Fibroblast of upper back skin (primary cell): ENCODE data around the gene GSTM2.

Experiments
- DNase-seq: peaks from one replicate; pipeline ENCODE4 v3.0.0-alpha.2; 2013

GSTM2 gene

DNA sequence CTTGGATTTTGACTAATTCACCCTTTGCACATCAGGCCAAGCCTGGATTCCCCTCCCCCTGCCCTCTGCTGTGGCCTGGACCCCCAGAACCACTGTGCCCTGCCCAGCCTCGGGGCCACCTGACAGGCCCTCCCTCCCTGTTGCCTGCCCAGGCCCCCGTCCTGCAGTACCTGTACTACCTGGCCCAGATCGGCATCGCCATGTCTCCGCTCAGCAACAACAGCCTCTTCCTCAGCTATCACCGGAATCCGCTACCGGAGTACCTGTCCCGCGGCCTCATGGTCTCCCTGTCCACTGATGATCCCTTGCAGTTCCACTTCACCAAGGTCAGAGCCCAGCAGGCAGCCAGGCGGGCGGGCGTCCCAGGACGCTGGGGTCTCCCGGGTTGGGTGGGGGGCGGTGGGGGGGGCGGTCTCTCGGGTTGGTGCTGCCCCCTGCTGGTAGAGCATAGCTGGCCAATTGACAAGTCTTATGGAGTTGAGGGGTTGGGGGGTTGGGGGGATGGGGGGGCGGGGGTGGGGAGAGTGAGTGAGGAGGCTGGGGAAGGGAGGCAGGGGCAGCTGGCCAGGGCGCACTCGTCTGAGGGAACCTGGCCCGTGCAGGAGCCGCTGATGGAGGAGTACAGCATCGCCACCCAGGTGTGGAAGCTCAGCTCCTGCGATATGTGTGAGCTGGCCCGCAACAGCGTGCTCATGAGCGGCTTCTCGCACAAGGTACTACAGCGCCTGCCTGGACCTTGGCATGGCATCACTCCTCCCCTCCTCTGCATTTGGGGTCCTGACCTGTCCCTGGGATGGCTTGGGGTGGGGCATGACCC is 37.6 kb upstream of the GSTM2 start:
- DNase-seq, result no peak

DNA sequence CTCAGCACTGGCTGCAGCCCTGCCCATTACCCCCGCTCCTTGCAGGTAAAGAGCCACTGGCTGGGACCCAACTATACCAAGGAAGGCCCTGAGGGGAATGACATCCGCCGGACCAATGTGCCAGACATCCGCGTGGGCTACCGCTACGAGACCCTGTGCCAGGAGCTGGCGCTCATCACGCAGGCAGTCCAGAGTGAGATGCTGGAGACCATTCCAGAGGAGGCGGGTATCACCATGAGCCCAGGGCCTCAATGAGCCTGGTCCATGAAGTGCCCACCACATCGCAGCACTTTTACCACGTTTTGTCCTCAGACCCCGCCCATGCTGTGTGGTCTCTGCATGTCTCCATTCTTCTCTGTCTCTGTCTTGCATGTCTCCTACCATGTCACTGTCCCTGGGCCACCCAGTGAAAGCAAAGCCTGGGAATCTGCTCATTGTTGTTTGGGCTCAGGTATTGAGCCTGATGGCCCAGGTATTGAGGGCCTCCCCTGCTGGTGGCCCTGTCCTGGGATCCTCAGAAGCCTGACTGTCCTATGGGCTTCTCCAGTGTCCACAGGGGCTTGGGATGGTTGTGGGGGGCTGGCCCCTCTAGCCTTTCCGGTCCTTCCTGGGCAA is 36.9 kb upstream of the GSTM2 start:
- DNase-seq, result no peak

DNA sequence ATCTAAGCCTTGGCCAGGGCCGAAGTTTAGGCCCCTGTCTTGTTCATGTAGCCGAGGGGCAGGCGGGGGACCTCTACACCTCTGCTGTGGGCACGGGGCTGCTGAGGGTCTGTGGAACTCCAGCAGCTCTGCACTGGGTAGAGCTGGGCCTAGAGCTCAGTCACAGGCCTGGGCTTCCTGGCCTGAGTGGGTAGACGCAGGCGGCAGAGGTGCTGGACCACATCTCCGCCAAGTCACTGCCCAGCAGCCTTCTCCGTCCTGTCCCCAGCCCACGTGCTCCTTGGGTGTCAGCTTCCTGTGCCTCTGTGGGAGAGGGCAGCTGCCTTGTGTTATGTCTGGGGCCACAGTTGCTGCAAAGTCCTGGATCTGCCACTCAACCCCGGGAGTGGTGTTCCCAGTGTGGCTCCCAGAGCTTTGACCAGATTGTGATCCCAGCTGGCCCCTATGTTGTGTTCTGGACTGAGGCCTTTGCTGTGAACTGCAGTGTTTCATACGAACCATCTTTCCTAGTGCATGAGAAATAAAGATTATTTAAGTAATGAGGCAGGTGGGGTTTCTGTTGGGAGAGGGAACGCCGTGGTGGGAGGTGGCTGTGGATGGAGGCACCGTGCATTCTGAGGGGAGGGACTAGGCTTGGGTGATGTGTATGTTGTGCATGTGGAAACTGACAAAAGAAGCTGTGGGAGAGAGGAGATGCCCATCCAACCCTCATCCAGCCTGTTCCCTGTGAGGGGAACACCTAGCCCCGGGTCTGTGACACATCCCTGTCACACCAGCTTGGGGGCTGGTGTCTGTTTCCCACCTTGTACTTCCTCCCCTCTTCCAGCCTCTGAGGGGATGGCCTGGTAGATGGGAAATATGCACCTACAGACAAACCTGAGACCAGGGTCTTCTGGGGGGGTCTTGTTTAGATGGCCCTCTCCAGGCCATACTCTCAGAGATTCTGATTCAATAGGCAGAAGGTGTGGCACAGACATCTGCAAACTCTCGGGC is 36.0 kb upstream of the GSTM2 start:
- DNase-seq, result no peak

DNA sequence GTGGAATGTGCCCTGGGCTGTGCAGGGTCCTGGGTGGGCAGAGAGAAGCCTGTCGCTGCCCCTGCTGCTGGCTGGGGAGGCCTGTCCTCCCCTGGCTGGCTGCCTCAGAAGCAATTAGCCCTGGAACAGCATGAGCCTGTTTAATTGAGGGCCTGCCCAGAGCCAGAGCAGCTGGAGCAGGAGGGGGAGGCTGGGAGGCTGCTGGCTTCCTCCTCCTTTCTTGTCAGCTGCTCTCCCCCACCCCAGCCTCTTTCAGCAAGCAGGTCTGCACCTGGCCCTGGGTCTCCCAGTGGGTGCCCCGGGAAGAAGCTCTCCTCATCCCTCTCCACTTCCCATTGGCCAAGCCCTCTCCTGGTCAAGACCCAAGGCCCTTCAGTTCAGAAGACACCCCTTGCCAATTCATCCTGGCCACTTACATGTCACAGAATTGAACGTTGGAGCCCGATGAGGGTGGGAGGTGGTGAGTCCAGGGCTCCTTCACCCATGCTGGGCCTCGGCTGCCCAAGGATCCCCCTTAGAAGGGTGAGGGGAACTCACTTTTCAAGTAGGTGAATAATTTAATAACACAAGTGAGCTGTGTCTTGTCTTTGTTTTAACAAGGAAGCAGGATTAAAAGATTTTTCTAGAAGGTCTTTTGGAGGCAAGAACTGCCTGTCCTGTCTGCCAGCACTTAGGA is 35.0 kb upstream of the GSTM2 start:
- no peak for DNase-seq

DNA sequence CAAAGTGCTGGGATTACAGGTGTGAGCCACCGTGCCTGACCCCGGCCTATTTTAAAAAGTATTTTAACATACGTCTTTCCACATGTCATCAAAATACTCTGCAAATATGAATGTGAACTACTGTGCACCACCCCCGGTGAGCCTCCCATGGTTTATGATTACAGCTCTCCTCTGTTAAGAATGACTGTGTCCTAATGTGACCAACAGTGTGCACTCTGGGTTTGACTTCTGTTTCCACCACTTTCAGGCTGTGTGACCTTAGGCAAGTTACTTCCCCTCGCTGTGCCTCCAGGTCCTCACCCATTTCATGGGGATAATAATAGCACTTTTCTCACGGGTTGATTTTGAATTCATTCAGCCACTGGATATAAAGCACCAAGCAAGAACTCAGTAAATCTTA is 33.6 kb upstream of the GSTM2 start:
- no peak for DNase-seq

DNA sequence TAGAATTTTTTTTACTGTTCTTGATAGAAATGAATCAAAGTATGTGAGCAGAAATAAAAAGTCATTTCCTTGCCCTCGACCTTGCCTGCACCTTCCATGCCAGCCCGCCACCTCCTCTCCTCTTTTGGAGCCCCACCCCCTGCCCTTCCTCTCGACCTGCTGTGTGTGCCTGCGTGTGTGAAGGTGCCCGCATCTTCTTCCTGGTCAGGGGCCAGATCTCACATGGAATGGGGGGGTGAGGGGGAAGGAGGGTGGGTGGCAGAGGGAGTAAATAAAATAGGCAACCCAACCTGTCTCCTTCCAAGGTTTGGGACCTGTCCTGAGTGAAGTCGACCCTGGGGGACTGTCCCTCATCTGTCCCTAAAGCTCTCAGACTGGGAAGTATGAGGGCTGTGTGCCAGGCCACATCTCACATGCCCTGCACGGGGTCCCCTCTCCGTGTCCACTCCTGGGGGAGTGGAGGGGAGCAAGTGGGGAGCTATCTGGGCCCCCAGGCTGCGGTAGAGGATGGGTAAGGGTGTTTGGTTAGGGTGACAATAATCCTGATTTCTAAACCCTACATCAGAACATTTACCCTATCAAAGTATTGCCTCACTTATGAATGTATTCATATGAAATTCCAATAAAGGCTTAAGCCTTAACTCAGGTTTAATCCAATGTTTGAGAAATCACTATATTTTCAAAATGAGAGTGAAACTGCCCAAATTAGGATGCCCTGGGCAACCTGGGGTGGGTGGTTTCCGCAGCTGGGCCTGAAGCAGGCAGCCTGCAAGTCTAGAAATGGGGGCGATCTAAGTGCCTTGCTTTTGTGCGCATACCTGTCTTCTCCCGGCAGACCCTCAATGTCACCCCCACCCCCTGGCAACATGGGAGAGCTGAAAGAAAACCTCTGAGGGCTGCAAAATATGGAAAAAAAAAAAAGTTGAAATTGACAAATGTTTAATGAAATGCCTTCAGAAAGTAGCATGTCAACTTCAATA is 32.8 kb upstream of the GSTM2 start:
- DNase-seq, result no peak

DNA sequence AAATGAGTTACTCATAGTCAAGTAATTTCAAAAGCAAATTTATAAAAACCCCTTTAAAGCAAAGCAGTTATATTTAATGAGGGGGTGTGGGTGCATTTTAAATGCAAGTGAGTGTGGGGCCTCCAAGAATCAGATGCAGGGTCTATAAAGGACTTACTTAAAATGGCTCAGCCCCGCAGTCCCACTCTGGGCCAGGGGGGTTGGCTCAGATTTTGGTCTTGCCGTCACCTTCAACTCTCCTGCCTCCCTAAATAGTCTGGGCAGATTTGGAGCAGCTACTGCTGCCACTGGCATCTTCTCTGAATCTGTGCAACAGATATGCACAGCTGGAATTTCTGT is 32.0 kb upstream of the GSTM2 start:
- DNase-seq, result no peak

DNA sequence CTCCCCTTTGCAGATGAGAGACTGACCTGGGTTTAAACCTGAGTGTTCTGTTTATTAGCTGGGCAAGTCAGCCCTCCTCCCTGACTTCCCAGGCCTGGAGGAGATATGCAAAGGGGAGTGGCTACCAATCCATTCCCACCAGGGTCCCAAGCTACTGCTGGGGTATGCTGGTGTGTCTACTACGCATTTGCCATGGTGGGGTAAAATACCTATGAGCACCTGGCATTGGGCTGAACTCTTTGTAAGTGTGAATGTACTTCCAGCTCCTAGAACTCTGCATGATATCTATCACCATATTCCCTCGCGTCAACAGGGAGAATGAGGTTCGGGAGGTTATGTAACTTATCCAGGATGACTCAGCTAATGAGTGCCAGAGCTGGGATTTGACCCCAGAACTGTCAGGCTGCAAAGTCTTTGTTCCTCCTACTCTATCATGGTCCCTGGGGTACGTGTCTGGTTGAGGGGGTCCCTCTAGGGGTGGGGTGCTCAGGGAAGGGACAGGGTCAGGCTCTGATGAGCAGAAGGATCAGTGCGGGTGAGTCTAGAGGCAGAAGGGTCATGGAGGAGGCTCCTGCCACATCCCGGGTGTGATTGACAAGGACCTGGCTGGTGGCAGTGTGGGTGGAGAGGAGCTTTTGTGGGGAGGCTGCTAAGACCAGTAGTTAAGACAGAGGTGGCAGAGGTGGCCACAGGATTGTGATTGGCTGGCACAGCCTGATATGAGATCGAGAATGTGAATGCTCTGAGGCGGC is 31.5 kb upstream of the GSTM2 start:
- peak; percentile 67 for DNase-seq

DNA sequence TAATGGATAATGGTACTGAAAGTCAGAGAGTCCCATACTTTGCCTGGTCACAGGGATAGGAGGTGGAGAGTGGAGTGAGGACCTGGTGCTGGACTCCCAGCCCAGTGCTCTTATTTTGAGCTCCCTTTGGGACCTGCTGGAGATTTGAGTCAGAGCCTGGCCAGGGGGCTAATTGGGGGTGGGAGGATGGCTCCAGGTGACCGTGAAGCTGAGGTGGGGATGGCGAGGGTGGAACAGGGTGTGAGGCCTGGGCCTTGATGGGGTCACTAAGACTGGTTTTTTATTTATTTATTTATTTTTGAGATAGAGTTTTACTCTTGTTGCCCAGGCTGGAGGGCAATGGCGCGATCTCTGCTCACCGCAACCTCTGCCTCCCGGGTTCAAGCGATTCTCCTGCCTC is 30.4 kb upstream of the GSTM2 start:
- DNase-seq, result no peak

DNA sequence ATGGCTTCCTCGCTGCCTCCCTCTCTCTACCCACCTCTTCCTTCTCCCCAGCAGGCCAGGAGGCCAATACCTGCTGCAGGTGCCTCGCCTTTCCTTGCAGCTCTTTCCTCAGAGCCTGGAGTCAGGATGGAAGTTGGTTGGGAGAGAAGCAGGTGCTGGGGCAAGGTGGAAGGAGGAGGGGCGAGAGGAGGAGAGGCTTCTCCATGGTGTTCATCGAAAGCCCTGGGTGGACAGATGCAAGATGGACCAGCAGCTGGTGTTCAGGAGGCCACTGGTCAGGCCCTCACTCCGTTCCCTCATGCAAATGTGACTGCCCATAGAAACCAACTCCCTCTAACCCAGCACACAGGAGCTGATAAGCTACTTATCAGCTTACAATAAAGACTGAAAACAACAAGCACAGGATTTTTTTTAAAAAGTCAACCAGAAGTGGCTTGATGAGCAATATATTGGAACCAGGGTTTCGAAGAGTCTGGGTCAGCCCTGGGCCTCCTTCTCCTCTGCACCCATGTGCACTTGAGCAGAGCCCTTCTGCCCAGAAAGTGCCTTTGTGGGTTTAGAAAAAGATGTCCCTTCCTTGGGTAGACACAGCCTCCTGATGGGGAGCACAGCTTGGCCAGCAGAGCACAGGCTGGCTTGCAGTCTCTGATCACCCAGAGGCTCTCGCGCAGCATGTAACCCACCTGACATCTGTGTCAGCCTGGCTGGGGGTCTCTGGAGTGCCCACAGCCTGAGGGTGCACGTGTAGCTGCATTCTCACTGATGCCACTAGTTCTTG is 28.6 kb upstream of the GSTM2 start:
- no peak for DNase-seq

DNA sequence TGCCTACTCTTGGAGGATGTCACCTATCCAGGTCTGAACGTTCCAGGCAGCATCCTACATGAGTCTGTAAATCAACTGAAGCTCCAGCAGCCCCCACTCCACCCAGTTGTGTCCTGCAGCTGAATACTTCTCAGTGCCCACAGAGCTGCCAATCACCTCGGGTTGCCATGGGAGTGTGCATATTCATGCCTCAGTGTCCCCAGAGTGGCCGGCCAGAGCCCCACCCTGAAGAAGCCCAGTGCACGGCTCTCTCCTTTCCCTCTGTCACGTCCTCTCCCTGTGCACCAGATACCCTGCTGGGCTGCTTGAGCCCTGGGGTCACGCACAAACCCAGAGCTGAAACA is 28.0 kb upstream of the GSTM2 start:
- DNase-seq, result no peak

DNA sequence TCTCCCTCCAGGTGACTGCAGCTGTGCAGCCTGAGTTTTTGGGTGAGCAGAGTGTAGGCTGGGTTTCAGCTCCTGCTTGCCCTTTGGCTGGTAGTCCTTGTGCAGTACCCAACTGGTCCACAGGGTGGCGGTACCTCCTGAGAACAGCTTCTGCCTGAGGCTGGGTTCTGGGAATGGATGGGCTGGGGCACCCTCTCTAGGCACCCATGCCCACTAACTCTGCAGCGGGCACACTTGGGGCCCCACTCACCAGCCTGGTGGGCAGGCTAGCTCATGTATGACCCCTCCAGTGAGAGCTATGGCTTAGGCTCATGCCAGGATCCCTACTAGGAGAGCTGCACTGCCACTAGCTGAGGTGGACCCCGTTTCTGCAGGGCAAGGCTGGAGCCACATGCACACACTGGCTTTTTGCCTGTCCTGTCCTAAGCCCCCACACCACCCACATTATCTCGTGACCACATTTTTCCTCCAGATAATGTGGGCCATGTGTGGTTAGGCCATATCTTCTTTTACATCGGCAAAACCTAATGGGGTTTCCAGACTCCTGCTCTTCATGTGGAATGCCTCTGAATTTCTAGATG is 27.5 kb upstream of the GSTM2 start:
- peak; percentile 60 for DNase-seq

DNA sequence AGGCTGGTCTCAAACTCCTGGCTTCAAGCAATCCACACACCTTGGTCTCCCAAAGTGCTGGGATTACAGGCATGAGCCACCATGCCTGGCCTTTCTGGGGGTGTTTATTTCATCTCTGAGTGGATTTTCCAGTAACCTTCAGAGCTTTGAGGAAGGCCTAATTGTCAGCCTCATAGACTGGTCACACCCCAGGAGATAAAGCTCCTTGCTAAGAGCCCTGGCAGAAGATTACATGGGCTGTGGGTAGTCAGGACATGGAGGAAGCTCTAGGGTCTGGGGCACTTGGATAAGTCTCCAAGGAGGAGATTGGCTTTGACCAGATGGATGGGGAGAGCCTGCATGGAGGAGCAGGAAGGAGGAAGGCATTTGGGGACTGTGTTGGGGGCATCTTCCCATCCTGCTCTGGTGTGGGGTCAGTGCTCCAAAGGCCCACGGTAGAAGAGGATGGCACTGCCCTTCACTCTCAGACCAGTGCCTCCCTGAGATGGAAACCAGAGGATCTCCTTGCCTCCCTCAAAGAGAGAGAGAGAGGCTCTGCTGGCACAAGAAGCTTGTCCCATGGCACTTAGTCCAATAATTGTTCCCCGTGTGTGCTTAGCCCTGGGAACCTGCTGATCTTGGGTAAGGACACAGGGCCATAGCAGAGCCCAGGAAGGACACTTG is 26.6 kb upstream of the GSTM2 start:
- DNase-seq, result no peak

DNA sequence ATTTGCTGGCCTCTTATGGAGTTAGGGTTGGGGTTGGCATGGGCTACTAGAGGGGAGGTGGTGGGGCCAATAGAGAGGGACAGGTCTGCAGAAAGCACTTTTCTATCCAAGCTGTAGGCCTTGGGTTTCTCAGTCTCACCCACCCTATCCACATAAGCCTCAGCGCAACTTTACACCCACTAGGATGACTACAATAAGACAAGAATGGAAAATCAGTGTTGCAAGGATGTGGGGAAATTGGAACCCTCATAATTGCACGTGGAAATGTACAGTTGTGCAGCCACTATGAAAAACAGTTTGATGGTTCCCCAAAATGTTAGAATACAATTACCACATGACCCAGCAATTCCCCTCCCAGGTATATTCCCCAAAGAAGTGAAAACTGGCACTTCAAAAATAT is 26.0 kb upstream of the GSTM2 start:
- DNase-seq, result no peak

DNA sequence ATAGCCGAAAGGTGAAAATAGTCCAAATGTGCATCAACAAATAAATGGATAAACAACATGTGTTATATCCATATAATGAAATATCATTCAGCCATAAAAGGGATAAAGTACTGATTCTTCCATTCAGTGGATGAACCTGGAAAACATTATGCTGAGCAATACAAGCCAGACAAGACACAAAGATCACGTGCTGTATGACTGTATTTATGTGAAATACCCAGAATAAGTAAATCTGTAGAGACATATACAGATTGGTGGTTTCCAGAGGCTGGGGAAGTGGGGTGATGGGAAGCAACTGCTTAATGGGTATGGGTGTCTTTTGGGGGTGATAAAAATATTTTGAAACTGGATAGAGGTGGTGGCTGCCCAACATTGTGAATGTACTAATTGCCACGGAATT is 25.2 kb upstream of the GSTM2 start:
- peak; percentile 43 for DNase-seq

DNA sequence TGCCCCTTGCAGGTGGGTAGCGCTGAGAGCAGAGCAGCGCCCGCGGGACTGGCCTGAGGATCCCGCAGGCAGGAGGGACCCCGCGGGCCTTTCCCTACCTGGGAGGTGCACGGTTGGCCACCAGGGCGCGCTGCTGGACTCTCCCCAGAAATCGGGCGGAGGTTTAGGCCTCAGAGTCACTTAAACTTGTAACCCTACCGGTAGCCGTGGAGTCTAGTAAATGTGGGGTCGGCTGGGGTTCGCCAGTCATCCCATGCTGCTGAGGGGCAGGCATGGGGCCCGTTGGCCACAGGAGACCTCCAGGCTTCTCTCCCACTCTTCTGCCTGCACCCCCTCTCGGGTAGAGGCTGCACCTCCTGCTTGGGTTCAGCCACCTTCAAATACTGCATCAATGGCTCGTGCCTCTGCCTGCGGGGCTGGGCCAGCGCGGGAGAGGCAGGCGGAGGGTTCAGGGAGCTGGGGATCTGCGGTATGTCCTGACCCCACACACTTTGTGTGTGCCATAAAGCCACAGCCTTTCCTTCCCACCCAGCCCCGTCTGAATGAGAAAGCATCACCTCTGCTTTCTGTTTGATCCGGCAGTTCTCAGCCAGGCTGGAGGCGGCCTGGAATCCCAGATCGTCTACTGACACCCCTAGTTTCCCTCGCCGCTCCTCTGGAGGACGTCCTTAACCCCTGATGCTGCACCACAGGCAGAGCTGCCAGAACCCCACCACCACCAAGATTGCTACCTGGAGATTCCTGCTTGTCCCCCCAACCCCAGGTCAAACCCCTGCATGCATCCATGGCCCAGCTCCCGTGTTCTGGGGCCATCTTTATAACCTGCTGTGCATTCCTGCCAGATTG is 24.2 kb upstream of the GSTM2 start:
- peak; percentile 69 for DNase-seq

DNA sequence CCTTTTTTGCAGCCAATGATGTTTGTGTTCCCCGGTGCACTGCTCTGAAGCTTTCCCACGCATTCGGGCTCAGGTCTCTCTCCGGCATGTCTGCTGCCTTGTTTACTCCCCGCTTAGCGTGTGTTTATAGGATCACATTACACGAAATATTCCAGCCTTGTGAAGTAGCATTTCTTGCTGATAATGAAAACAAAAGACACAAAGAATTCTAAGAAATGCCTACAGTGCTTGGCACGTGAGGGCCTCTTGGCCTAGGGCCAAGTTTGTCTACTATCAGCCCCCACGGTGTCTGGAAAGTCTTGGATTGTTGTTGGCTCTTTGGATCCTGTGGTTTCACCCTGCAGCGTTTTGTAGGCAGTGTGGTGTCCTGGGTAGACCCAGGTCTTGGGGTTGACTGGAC is 23.2 kb upstream of the GSTM2 start:
- DNase-seq, result no peak

DNA sequence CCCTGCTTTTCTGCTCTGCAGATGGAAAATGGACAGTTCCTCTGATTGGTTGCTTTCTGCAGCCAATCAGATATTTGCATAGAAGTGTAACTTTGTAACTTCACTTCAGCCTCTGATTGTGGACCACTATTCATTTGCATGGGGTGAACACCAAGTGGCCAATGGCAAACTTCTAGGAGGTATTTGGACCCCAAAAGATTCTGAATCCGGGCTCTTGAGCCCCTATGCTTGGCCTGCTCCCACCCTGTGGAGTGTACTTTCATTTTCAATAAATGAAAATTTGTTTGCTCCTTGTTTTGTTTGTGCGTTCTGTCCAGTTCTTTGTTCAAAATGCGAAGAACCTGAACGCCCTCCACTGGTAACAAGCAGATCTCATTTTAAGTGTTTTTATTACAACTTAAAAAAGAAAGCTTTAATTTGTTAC is 18.4 kb upstream of the GSTM2 start:
- DNase-seq, result peak; percentile 21
